Pancreas (tissue), 10 donors: ENCODE results near the gene OOEP. TPM values are rescaled to one million over a fixed set of nuclear protein-coding genes. Genes with fewer than 3 reads are reported as not detected.

ENCODE experiments used
- ATAC-seq, 4 donors: fragments of 200-7000 bp; cut with Tn5 transposase; one replicate each; pipeline versions ENCODE4 v1.8.0 to v1.9.1; 2020; ENCODE audit warnings: mild to moderate bottlenecking in 4 of 4, moderate library complexity in 4 of 4
- DNase-seq, 6 donors: peaks; one replicate each; pipeline ENCODE4 v3.0.0-alpha.2; 2020
- FAIRE-seq: peaks from 2 replicates; lab custom pipeline; 2012; peaks lifted over from hg19 to GRCh38; lab: Jason Lieb, UNC
- H3K27ac ChIP-seq, 4 donors: fragments of 200-600 bp; sonication (generic); 1 replicate in 3 of 4; 2 replicates in 1 of 4; pipeline versions ENCODE4 v1.5.0 to v1.8.0; 2020
- H3K27me3 ChIP-seq, 4 donors: fragments of 200-600 bp; one replicate each; pipeline ENCODE4 v1.8.0; 2021
- H3K36me3 ChIP-seq, 3 donors: fragments of 200-600 bp; sonication (generic) in 1 of 3; one replicate each; pipeline versions ENCODE4 v1.5.0 to v1.8.0; 2020 to 2021
- H3K4me1 ChIP-seq, 3 donors: fragments of 200-600 bp; one replicate each; pipeline ENCODE4 v1.8.0; 2021
- H3K4me3 ChIP-seq, 4 donors: fragments of 200-600 bp; sonication (generic) in 2 of 4; one replicate each; pipeline versions ENCODE4 v1.5.0 to v1.8.0; 2020 to 2021
- H3K9me3 ChIP-seq, 4 donors: fragments of 200-600 bp; one replicate each; pipeline ENCODE4 v1.8.0; 2021
- CTCF ChIP-seq, 4 donors: fragments of 200-600 bp; sonication (generic) in 3 of 4; IDR thresholded peaks; one replicate each; pipeline versions ENCODE4 v1.5.0 to v1.8.0; 2021; ENCODE audit warnings: antibody characterized with exemption in 4 of 4
- WGBS, 2 donors: extraction: QIAGEN DNeasy Blood & Tissue Kit; methylation state at CpG; one replicate each; pipeline ENCODE4 v1.1.7; 2013; 5-methylcytosine and 5-hydroxymethylcytosine counted together
- intact Hi-C, 3 donors: fragments of 100-400 bp; cut with DNase I; formaldehyde crosslinking; loops; one replicate each; pipeline versions ENCODE4 v1.11.1 to v1.14.2; 2022
- polyA plus RNA-seq, 2 donors: library from polyadenylated mRNA; stranded (reverse); fragments of 200-250 nt; gene quantifications; one replicate each; pipeline ENCODE4 v1.2.3, GENCODE V29; 2013
- total RNA-seq, 6 donors: library from RNA; stranded (reverse); fragmentation: NEBNext Ultra II Directional in 4 of 6; extraction: Animal tissue kit (Norgen Biotek cat#: 25700) in 4 of 6; gene quantifications; one replicate each; pipeline versions ENCODE4 v1.2.1 to v1.2.4, GENCODE V29; 2021 to 2023
- donor health status: healthy with polysubstance abuse.
- donor health status: DM: no; HTN: no; CAD: no; lungs with moderate emphysema.
- donor health status: DM: no; HTN: no; CAD: no.
- donor health status: control.
- donor health status: control.
- donor health status: Bipolar disorder and iron deficiency.
- donor health status: DM: yes; HTN: yes; CAD: no.
- donor health status: DM: no; HTN: no; CAD: no.
- donor health status: DM: no; HTN: no; CAD: no.
- donor health status: DM: yes; HTN: yes; CAD: no.

OOEP gene
- total and polyA plus RNA-seq, 8 donors: 0.32 to 0.73 (median 0.45) TPM; not detected in 4

GRCh38 chr6:73377225-73377624 is 7.5 kb upstream of the OOEP start:
- H3K9me3 ChIP-seq: no peaks in the 10 kb centered on the region
- H3K36me3 ChIP-seq: no peaks in the 10 kb centered on the region
- 41% methylated on average over 3 of the region's 3 CpGs for WGBS, 2 donors
- TF ChIP-seq CTCF (IDR thresholded peaks at IDR 0.05): no peak
- intact Hi-C loops: no loop called here
- no peaks in the 10 kb centered on the region for H3K27me3 ChIP-seq
- H3K27ac ChIP-seq: no peak overlapping the region
- no peak overlapping the region for H3K4me3 ChIP-seq
- DNase-seq: no peak
- H3K4me1 ChIP-seq: no peaks in the 10 kb centered on the region
- no peak for ATAC-seq
- FAIRE-seq: no peak

GRCh38 chr6:73375216-73375615 is 5.5 kb upstream of the OOEP start:
- 60 to 64% methylated on average over 1 of the region's 1 CpG for WGBS, 2 donors
- DNase-seq (no peak), ATAC-seq (no peak), FAIRE-seq (no peak)
- Histone ChIP-seq H3K9me3 (no peaks in the 10 kb centered on the region), H3K36me3 (no peaks in the 10 kb centered on the region), H3K4me3 (no peak overlapping the region), H3K27me3 (no peaks in the 10 kb centered on the region), H3K4me1 (no peaks in the 10 kb centered on the region), H3K27ac (no peak overlapping the region)
- intact Hi-C loops: no loop called here
- no peak for TF ChIP-seq CTCF (IDR thresholded peaks at IDR 0.05)

GRCh38 chr6:73372516-73372915 is 2.8 kb upstream of the OOEP start:
- Histone ChIP-seq H3K4me1 (no peaks in the 10 kb centered on the region), H3K27ac (no peak overlapping the region), H3K36me3 (no peaks in the 10 kb centered on the region), H3K9me3 (no peaks in the 10 kb centered on the region), H3K27me3 (no peaks in the 10 kb centered on the region), H3K4me3 (no peak overlapping the region)
- ATAC-seq (no peak), FAIRE-seq (no peak), DNase-seq (no peak)
- no peak for TF ChIP-seq CTCF (IDR thresholded peaks at IDR 0.05)
- intact Hi-C loops: no loop called here
- whole genome bisulfite sequencing, 2 donors: 82 to 84% methylated on average over 10 of the region's 10 CpGs

GRCh38 chr6:73371984-73372383 is 2.3 kb upstream of the OOEP start:
- no peak overlapping the region for H3K4me3 ChIP-seq
- no peak for FAIRE-seq
- H3K27ac ChIP-seq: no peak overlapping the region
- no peaks in the 10 kb centered on the region for H3K9me3 ChIP-seq
- intact Hi-C loops: no loop called here
- no peaks in the 10 kb centered on the region for H3K27me3 ChIP-seq
- no peaks in the 10 kb centered on the region for H3K4me1 ChIP-seq
- H3K36me3 ChIP-seq: no peaks in the 10 kb centered on the region
- DNase-seq: no peak
- no peak for TF ChIP-seq CTCF (IDR thresholded peaks at IDR 0.05)
- ATAC-seq: no peak
- WGBS, 2 donors: 94 to 95% methylated on average over 4 of the region's 4 CpGs

- DNase-seq (no peak), ATAC-seq (no peak), FAIRE-seq (no peak)
- no peaks in the 10 kb centered on the region for H3K4me1 ChIP-seq
- no peak overlapping the region for H3K27ac ChIP-seq
- no peak for TF ChIP-seq CTCF (IDR thresholded peaks at IDR 0.05)
- H3K27me3 ChIP-seq: no peaks in the 10 kb centered on the region
- H3K36me3 ChIP-seq: no peaks in the 10 kb centered on the region
- H3K4me3 ChIP-seq: no peak overlapping the region
- WGBS, 2 donors: 81 to 89% methylated on average over 14 of the region's 14 CpGs
- no peaks in the 10 kb centered on the region for H3K9me3 ChIP-seq
- intact Hi-C loops: no loop called here
Measured at GRCh38 chr6:73369157-73369556, 540 bp downstream of the OOEP start.
